ENCODE results near the gene UQCRC1. TPM values are rescaled to one million over a fixed set of nuclear protein-coding genes. Genes with fewer than 3 reads are reported as not detected.

UQCRC1 gene
- total and polyA plus RNA-seq, 2 of the 8 experiments (the other 6 are each of a cell fraction or from before 2014, with no cell fraction given): 310 to 720 TPM

DNA sequence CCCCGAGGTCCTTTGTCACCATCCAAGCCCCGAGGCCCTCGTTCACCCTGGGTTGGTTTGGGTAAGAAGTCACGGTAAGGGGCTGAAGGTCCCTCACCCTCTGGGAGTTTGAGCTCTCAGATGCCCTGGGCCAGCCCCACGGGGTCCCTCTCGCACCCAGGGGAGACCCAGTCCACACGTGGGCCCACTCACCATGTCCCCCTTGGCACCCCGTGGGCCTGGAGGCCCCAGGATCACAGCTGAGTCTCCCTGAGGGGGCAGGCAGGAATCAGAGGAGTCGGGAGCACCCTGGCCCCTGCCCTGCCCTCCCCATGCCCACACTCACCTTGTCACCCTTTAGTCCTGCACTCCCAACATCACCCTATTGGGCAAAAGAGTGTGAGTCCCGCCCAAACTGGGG is 40.0 kb downstream of the UQCRC1 start:
- Histone ChIP-seq H3K4me1 (replicated peaks in 1 of 4; ENCODE audit: control insufficient read depth in 3 of 4, insufficient read depth in 4 of 4, low read length in 3 of 4) (no peaks in the 10 kb centered on the region), H3K18ac (ENCODE audit: extremely low read depth, low read length) (no peak overlapping the region), H3K4me3 (ENCODE audit: extremely low read depth in 1 of 4, insufficient read depth in 2 of 4, low read depth in 3 of 4, low read length in 4 of 4) (no peak overlapping the region), H3K27me3 (replicated peaks in 1 of 4; ENCODE audit: control insufficient read depth in 3 of 4, extremely low read depth in 1 of 4, insufficient read depth in 3 of 4, low read length in 3 of 4) (no peaks in the 10 kb centered on the region; a peak in 1 of 7 replicates), H2AFZ (ENCODE audit: low read length) (no peak overlapping the region), H3K9me3 (ENCODE audit: insufficient read depth in 2 of 2, low read depth in 1 of 2, low read length in 1 of 2) (no peaks in the 10 kb centered on the region), H3K56ac (replicated peaks; ENCODE audit: insufficient read length, low read depth, low read length) (peak overlapping the region; percentile 19), H4K20me1 (replicated peaks in 1 of 2; ENCODE audit: control insufficient read depth in 1 of 2, insufficient read depth in 2 of 2, low read length in 2 of 2) (peaks cover 0 to 4% of the 10 kb centered on the region in 2 experiments), H3K14ac (ENCODE audit: insufficient read length) (no peak overlapping the region), H2AK5ac (ENCODE audit: low read depth, low read length) (no peak overlapping the region), H2BK120ac (replicated peaks; ENCODE audit: low read depth, low read length) (no peak overlapping the region), H2BK20ac (ENCODE audit: low read length) (no peak overlapping the region), H3K9ac (replicated peaks in 1 of 4; ENCODE audit: extremely low read depth in 1 of 4, low read depth in 3 of 4, low read length in 3 of 4) (no peak overlapping the region), H4K91ac (replicated peaks; ENCODE audit: insufficient read length, low read length) (no peak overlapping the region), H3K36me3 (ENCODE audit: control insufficient read depth in 2 of 4, insufficient read depth in 4 of 4, low read length in 3 of 4) (no peaks in the 10 kb centered on the region), H3K23me2 (ENCODE audit: low read depth, low read length) (peaks cover 2% of the 10 kb centered on the region; the same call in 1 of the 2 replicates), H2BK15ac (ENCODE audit: low read length) (no peak overlapping the region), H2BK5ac (ENCODE audit: low read depth, low read length) (no peak overlapping the region), H3K79me2 (ENCODE audit: control insufficient read depth in 1 of 2, insufficient read depth in 2 of 2, low read length in 2 of 2) (no peaks in the 10 kb centered on the region), H3K79me1 (ENCODE audit: low read depth, low read length) (no peaks in the 10 kb centered on the region), H3K4me2 (ENCODE audit: insufficient read depth in 1 of 2, low read depth in 2 of 2, low read length in 2 of 2) (no peak overlapping the region), H3K4ac (replicated peaks; ENCODE audit: insufficient read length, low read depth, low read length) (no peak overlapping the region), H4K5ac (ENCODE audit: insufficient read length, low read depth, low read length) (no peak overlapping the region), H3K23ac (ENCODE audit: insufficient read length) (no peak overlapping the region), H2BK12ac (ENCODE audit: low read depth, low read length) (no peak overlapping the region), H4K8ac (ENCODE audit: extremely low read depth, insufficient read depth, low read length) (peak overlapping the region; percentile 21; the same call in 1 of the 2 replicates), H3K27ac (ENCODE audit: low read depth, low read length) (no peak overlapping the region)
- TF ChIP-seq TBP (IDR thresholded peaks at IDR 0.05; ENCODE audit: low read depth, low read length) (no peak), YY1 (IDR thresholded peaks at IDR 0.05; ENCODE audit: low read depth, low read length) (no peak), TCF12 (IDR thresholded peaks at IDR 0.05; ENCODE audit: low read depth, low read length) (no peak), KDM1A (IDR thresholded peaks at IDR 0.05; ENCODE audit: borderline replicate concordance, low read length) (no peak), POU5F1 (IDR thresholded peaks at IDR 0.05; ENCODE audit: low read depth, low read length) (no peak), ASH2L (IDR thresholded peaks at IDR 0.05; ENCODE audit: low read length) (no peak), SIN3A (conservative IDR thresholded peaks at IDR 0.05 in 1 of 2, IDR thresholded peaks at IDR 0.05 in 1 of 2; ENCODE audit: low read depth in 1 of 2, low read length in 2 of 2) (no peak), CBX8 (IDR thresholded peaks at IDR 0.05; ENCODE audit: borderline replicate concordance, low read depth, low read length) (no peak), BACH1 (IDR thresholded peaks at IDR 0.05; ENCODE audit: low read length) (no peak)
- TF ChIP-seq, protein P1, sequence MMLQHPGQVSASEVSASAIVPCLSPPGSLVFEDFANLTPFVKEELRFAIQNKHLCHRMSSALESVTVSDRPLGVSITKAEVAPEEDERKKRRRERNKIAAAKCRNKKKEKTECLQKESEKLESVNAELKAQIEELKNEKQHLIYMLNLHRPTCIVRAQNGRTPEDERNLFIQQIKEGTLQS (IDR thresholded peaks at IDR 0.05; ENCODE audit: insufficient read depth, low read depth, low read length): no peak
- TF ChIP-seq, protein P2, sequence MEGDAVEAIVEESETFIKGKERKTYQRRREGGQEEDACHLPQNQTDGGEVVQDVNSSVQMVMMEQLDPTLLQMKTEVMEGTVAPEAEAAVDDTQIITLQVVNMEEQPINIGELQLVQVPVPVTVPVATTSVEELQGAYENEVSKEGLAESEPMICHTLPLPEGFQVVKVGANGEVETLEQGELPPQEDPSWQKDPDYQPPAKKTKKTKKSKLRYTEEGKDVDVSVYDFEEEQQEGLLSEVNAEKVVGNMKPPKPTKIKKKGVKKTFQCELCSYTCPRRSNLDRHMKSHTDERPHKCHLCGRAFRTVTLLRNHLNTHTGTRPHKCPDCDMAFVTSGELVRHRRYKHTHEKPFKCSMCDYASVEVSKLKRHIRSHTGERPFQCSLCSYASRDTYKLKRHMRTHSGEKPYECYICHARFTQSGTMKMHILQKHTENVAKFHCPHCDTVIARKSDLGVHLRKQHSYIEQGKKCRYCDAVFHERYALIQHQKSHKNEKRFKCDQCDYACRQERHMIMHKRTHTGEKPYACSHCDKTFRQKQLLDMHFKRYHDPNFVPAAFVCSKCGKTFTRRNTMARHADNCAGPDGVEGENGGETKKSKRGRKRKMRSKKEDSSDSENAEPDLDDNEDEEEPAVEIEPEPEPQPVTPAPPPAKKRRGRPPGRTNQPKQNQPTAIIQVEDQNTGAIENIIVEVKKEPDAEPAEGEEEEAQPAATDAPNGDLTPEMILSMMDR (IDR thresholded peaks at IDR 0.05; ENCODE audit: control extremely low read depth in 1 of 3, insufficient read depth in 1 of 3, low read depth in 1 of 3, low read length in 3 of 3): no peak
- ChIA-PET CTCF (ENCODE audit: partially characterized antibody) (interaction anchor here (0.8 to 1.0 kb wide), 3 partner anchors 10 to 20 kb away, joined by 3 read pairs; no protein-coding TSS in a partner anchor), POLR2A (ENCODE audit: partially characterized antibody) (no interaction called here)
- FAIRE-seq (no peak), DNase-seq (ENCODE audit: low read depth in 1 of 2, low spot score in 2 of 2) (no peak)
- 83% methylated on average over 10 of the region's 10 CpGs; no CpG with 5 or more reads in 1 of the 2 experiments for WGBS, 2 experiments (ENCODE audit: extremely low coverage in 1 of 2, insufficient coverage in 1 of 2, insufficient read length in 1 of 2, insufficient replicate concordance in 2 of 2, low coverage in 1 of 2, low lambda C conversion rate in 2 of 2, missing lambda C conversion rate in 1 of 2)

Data from H1 (cell line).